Activated CD8-positive, alpha-beta memory T cell treated with anti-CD3 and anti-CD28 coated beads, Interleukin-2, amount 50 U/mL, for 4 hours (primary cell): ENCODE data around the gene MTFP1.
"Not testable (repeated sequence)": the region's sequence is repeated elsewhere in the genome, so short reads cannot be mapped to it uniquely, and the experiment has no call there.

Experiments
- DNase-seq: peaks from one replicate; pipeline ENCODE4 v3.0.0-alpha.2; 2020

Gene MTFP1

DNA sequence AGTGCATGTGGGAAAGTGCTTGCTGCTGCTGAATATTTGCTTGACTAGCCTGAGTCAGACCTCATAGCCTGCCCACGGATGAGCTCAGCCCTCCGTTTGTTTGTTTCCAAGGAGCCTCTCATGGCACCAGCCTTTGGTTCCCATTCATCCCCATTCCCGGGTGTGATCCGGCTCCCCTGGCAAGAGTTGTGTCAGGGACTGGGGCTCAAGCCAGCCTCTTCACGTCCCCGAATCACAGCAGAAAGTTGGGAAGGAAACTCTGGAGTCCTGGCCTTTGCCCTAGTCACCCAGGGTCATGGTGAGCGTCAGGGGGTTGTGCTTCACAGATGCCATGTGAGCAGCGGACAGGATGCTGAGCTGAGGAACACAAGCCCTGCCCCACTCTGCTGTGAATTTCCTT, 32.4 kb downstream of the MTFP1 start:
- no peak for DNase-seq

DNA sequence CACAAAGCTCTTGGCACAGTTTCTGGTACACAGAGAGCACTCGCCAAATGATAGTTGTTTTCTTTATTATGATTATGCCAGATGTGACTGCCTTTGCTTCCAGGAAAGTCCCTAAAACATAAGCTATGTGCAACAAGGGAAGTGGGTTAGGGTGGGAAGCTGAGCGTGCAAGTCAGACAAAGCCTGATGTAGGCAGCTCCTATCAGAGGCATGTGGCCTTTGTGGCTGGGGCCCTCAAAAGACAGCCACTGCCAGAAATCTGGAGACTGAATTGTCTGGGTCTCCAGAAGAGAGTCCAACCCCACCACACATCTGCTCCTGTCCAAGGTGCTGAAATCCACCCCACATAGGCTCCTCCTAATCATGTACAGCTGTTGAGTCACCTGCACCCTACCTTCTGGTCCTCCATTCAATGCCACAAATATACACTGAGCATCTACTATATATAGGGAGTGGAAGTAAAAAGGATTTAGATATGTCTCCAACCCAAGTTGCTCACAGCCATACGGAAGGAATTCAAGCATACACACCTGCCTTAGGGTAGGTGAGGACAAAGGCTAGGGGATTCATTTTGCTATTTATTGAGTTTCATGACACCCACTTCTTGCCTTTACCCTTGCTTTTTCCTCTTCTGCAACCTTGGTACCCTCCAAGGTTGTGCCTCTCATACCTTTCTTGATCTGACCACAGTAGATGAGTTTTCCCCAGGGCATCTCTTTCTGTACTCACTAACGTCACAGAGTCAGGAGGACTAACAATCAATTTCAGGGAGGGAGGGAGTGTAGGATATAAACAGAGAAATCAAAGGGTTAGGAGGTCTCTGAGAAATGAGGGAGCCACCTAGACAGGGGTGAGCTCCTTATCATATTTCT, 33.8 kb downstream of the MTFP1 start:
- DNase-seq: no peak

GRCh38 chr22:30460147-30460546, 34.6 kb downstream of the MTFP1 start:
- no peak for DNase-seq

DNA sequence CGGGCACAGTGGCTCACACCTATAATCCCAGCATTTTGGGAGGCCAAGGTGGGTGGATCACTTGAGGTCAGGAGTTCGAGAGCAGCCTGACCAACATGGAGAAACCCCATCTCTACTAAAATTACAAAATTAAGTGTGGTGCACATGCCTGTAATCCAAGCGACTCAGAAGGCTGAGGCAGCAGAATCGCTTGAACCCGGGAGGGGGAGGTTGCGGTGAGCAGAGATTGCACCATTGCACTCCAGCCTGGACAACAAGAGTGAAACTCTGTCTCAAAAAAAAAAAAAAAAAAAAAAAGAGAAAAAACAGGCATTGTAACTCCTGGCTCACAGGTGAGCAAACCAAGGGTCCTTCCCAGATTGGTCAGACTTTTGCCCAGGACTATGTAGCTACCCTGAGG, 35.0 kb downstream of the MTFP1 start:
- DNase-seq: not testable (repeated sequence)

GRCh38 chr22:30469165-30469564, 43.6 kb downstream of the MTFP1 start:
- no peak for DNase-seq

GRCh38 chr22:30470655-30471054, 45.1 kb downstream of the MTFP1 start:
- DNase-seq: no peak

DNA sequence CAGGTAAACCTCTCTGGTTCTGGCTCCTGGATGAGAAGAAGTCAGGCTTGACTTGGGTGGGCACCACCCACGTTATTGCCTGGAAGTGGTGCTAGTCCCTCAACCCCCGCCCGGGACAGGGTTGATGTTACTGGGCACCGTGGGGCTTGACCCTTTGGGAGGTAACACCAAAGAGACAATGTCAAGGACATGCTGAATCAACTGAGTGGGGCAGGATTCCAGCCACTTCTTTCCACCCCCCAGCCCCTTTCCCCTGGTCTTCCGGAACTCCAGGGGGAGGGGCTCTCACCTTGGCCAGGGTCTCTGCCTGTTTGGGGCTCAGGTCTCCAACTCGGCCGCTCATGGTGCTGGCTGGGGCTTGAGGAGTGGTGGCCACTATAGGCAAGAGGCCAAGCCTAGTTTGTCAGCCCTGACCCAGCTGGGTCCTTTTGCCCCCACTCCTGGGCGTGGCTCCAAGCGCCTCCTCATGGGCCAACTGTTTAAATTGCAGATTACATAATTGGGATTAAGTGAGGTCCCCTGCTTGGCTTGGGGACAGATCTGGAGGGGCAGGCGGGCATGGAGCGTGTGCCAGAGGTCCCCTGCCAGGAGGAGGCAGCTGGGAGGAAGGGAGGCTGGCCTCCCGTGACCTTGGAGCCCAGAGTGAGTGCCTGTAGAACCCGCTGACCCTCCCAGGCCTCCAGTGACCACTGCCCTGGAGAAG, 46.2 kb downstream of the MTFP1 start, which contains the start of gene SEC14L3:
SEC14L3 (minus strand) TSS at position 402 of the 703 bp plus-strand sequence; CDS start at position 343, 59 bp downstream.
- DNase-seq: no peak

- DNase-seq: no peak
Observed at GRCh38 chr22:30472994-30473720, 47.6 kb downstream of the MTFP1 start.

DNA sequence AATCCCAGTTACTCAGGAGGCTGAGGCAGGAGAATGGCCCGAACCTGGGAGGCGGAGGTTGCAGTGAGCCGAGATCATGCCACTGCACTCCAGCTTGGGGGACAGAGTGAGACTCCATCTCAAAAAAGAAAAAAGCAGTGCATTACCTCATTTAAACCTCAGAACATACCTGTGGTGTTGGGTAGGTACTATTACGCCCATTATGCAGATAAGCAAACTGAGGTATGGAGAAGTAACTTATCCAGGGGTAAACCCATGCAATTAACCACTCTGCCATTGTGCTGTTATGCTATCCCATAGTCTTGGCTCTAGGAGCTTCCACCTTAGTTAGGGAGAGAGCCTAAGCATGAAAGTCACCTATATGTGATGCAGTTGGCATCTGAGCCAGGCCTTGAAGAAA, 48.6 kb downstream of the MTFP1 start:
- no peak for DNase-seq

DNA sequence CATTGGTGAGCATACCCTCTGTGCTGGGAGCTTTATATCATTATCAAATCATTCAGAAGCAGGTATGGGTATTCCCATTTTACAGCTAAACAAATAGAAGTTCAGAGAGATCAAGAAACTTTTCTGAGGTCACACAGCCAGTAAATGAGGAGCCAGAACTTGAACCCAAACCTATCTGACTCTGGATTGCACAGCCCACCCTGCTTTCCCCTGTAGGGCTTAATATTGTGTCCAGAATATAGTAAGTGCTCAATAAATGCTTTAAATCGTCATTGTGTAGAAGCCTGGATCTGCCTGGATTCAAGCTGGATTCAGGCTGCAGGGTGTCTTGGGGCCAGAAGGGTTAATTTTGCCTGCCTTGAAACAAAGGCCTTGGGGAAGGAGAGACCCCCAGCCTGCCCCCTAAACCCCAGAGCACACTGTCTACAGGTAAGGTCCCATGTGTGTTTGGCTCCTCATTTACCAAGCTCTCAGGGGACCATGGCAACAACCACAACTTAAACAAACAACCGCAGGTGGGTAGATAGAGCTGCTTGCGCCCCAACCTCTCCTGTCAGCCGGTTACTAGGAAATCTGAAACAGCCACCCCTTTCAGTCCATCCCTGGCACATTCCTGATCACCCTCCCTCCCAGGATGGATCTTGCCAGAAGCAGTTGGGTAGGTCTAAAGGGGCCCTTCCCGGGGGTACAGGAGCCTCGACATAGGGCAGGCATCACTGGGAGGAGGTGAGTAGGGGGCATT, 49.3 kb downstream of the MTFP1 start:
- no peak for DNase-seq
